ENCODE measurements around the gene HS3ST3B1. TPM values are rescaled to one million over a fixed set of nuclear protein-coding genes. Genes with fewer than 3 reads are reported as not detected.

The HS3ST3B1 gene
- total RNA-seq, 4 donors from 2014 or later: 1.5 to 5.3 (median 3.1) TPM; not detected in 1

DNA sequence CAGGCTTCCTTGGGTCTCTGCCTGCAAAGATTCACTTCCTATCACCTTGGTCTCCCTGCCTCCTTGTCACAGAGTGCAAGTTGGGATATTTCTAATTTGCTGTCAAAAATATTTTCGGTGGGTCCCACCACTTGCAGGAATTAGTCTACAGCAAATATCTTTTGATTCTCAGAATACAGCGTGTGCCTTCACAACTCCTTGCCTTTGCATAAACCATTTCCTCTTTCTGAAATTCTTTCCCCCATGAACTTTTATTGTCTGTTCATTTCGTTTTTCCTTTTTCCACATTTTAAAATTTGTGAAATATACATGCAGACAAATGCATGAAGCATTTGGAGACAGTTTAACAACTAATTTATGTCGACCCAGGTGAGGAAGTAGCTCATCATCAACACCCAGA lies 60.0 kb downstream of the HS3ST3B1 start:
- no peaks in the 10 kb centered on the region for H3K36me3 ChIP-seq
- DNase-seq: no peak
- H3K27me3 ChIP-seq: no peaks in the 10 kb centered on the region
- H3K4me1 ChIP-seq: no peaks in the 10 kb centered on the region
- no peaks in the 10 kb centered on the region for H3K9me3 ChIP-seq
- intact Hi-C loops (cut with DNase I; ENCODE audit: low total_unique reads): loop anchor here (10.0 kb wide), 1 partner anchor 64 kb away; no protein-coding TSS in a partner anchor
- no peak for TF ChIP-seq POLR2A (IDR thresholded peaks at IDR 0.05)
- TF ChIP-seq, protein P1, sequence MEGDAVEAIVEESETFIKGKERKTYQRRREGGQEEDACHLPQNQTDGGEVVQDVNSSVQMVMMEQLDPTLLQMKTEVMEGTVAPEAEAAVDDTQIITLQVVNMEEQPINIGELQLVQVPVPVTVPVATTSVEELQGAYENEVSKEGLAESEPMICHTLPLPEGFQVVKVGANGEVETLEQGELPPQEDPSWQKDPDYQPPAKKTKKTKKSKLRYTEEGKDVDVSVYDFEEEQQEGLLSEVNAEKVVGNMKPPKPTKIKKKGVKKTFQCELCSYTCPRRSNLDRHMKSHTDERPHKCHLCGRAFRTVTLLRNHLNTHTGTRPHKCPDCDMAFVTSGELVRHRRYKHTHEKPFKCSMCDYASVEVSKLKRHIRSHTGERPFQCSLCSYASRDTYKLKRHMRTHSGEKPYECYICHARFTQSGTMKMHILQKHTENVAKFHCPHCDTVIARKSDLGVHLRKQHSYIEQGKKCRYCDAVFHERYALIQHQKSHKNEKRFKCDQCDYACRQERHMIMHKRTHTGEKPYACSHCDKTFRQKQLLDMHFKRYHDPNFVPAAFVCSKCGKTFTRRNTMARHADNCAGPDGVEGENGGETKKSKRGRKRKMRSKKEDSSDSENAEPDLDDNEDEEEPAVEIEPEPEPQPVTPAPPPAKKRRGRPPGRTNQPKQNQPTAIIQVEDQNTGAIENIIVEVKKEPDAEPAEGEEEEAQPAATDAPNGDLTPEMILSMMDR (IDR thresholded peaks at IDR 0.05): no peak
- no peak overlapping the region for H3K27ac ChIP-seq
- no peak overlapping the region for H3K4me3 ChIP-seq

DNA sequence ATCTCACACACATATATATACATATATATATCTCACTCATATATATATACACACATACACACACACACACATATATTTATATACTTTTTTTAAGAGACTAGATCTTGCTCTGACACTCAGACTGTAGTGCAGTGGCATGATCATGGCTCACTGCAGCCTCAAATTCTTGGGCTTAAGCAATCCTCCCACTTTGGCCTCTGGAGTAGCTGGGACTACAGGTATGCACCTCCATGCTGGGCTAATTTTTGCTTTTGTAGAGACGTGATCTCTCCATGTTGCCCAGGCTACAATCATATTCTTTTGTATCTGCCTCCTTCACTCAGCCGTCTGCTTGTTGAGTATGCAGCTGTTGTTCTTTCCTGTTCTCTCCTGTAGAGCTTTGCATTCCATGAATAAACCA lies 60.6 kb downstream of the HS3ST3B1 start:
- no peaks in the 10 kb centered on the region for H3K36me3 ChIP-seq
- no peaks in the 10 kb centered on the region for H3K4me1 ChIP-seq
- TF ChIP-seq, protein P1 (IDR thresholded peaks at IDR 0.05): no peak
- no peak for TF ChIP-seq POLR2A (IDR thresholded peaks at IDR 0.05)
- H3K27me3 ChIP-seq: no peaks in the 10 kb centered on the region
- no peaks in the 10 kb centered on the region for H3K9me3 ChIP-seq
- no peak for DNase-seq
- intact Hi-C loops (cut with DNase I; ENCODE audit: low total_unique reads): loop anchor here (10.0 kb wide), 1 partner anchor 63 kb away; no protein-coding TSS in a partner anchor
- no peak overlapping the region for H3K4me3 ChIP-seq
- H3K27ac ChIP-seq: no peak overlapping the region

DNA sequence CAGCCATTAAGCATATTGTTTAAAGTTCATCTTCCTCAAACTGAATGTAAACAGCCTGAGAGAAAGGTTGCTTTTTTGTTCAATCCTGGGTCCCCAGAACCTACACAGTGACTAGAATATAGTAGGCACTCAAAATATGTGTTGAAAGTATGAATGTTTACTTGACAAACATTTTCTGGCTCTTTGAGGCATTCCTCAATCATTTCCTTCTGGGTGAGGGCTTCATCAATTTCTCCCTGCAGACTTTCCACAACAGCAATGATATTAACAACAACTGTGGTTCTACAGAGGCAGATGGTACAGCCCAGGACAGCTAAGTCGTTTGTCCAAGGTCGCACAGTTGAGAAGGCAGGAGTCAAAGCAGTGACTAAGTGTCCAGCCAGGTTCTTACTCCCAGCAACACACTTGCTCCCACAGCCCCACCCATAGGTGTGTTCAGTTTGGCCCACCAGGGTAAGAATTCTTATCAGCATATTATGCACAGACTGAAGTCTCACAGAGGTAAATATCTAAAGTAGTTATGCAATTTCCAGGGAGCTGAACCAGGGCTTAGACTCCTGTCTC lies 61.1 kb downstream of the HS3ST3B1 start:
- TF ChIP-seq, protein P1 (IDR thresholded peaks at IDR 0.05): no peak
- TF ChIP-seq POLR2A (IDR thresholded peaks at IDR 0.05): no peak
- intact Hi-C loops (cut with DNase I; ENCODE audit: low total_unique reads): loop anchor here (10.0 kb wide), 1 partner anchor 63 kb away; no protein-coding TSS in a partner anchor
- H3K4me3 ChIP-seq: no peak overlapping the region
- H3K9me3 ChIP-seq: no peaks in the 10 kb centered on the region
- H3K36me3 ChIP-seq: no peaks in the 10 kb centered on the region
- no peak overlapping the region for H3K27ac ChIP-seq
- no peaks in the 10 kb centered on the region for H3K27me3 ChIP-seq
- no peaks in the 10 kb centered on the region for H3K4me1 ChIP-seq
- DNase-seq: no peak

- Histone ChIP-seq H3K4me3 (no peak overlapping the region), H3K9me3 (no peaks in the 10 kb centered on the region), H3K27me3 (no peaks in the 10 kb centered on the region), H3K27ac (no peak overlapping the region), H3K36me3 (no peaks in the 10 kb centered on the region), H3K4me1 (no peaks in the 10 kb centered on the region)
- TF ChIP-seq, protein P1 (IDR thresholded peaks at IDR 0.05): no peak
- no peak for TF ChIP-seq POLR2A (IDR thresholded peaks at IDR 0.05)
- intact Hi-C loops (cut with DNase I; ENCODE audit: low total_unique reads): loop anchor here (10.0 kb wide), 1 partner anchor 59 kb away; no protein-coding TSS in a partner anchor
- DNase-seq: no peak
These were observed 65.3 kb downstream of the HS3ST3B1 start for GRCh38 chr17:14366199-14366598.

- TF ChIP-seq, protein P1 (IDR thresholded peaks at IDR 0.05): no peak
- no peak for TF ChIP-seq POLR2A (IDR thresholded peaks at IDR 0.05)
- no peak for DNase-seq
- intact Hi-C loops (cut with DNase I; ENCODE audit: low total_unique reads): no loop called here
- H3K27ac ChIP-seq: no peak overlapping the region
- no peaks in the 10 kb centered on the region for H3K36me3 ChIP-seq
- H3K9me3 ChIP-seq: no peaks in the 10 kb centered on the region
- H3K4me3 ChIP-seq: no peak overlapping the region
- H3K27me3 ChIP-seq: no peaks in the 10 kb centered on the region
- no peaks in the 10 kb centered on the region for H3K4me1 ChIP-seq
These were observed 71.6 kb downstream of the HS3ST3B1 start for GRCh38 chr17:14372461-14372860.
